Transverse colon (tissue), 3 donors: ENCODE data around the gene WBP11.

Experiments
- EP300 ChIP-seq: sonication (generic); formaldehyde crosslinking; IDR thresholded peaks from one replicate; pipeline ENCODE4 v1.6.1; 2017; ENCODE audit warnings: antibody characterized with exemption, low read depth
- POLR2A ChIP-seq: fragments of 450-650 bp; IDR thresholded peaks from one replicate; pipeline ENCODE4 v1.6.1; 2016; ENCODE audit warnings: antibody characterized with exemption, mild to moderate bottlenecking, moderate library complexity
- TF ChIP-seq, protein P1 (sequence below), 5 experiments: fragments of 200-600 bp in 3 of 5; fragments of 450-650 bp in 2 of 5; sonication (generic) in 3 of 5; IDR thresholded peaks; 1 replicate in 2 of 5; 2 replicates in 3 of 5; pipeline ENCODE4 v1.5.1; 2016 to 2017; ENCODE audit warnings: antibody characterized with exemption in 5 of 5, inconsistent platforms in 3 of 5, mild to moderate bottlenecking in 2 of 5, moderate library complexity in 1 of 5

DNA sequence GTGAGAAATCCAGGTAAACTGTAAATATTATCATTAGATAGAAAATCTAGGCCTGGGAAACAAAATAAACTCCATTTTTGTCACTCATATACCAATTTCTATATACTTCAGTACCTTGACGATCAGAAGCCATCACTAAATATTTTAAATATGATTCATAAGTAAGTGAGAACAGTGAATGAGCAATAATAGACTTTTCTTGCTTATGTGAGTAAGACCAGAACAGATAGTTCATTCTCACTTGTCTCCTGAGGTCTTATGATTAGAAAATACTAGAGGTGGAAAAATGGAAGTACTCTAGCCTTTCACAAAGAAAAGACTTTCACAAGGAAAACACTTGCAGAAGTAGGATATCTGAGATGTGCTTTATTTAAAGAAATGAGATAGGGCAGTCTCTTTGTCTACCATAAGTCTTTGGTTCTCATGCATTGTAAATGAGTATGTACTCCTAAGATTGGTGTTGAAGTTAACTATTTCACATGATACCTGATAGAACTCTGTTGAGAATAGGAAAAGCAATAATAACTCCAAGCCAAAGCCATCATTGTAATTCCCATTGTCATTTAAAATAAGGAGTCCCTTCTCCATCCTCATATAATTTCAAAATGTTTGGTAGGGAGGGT is 20.8 kb upstream of the WBP11 start:
- TF ChIP-seq, protein P1, sequence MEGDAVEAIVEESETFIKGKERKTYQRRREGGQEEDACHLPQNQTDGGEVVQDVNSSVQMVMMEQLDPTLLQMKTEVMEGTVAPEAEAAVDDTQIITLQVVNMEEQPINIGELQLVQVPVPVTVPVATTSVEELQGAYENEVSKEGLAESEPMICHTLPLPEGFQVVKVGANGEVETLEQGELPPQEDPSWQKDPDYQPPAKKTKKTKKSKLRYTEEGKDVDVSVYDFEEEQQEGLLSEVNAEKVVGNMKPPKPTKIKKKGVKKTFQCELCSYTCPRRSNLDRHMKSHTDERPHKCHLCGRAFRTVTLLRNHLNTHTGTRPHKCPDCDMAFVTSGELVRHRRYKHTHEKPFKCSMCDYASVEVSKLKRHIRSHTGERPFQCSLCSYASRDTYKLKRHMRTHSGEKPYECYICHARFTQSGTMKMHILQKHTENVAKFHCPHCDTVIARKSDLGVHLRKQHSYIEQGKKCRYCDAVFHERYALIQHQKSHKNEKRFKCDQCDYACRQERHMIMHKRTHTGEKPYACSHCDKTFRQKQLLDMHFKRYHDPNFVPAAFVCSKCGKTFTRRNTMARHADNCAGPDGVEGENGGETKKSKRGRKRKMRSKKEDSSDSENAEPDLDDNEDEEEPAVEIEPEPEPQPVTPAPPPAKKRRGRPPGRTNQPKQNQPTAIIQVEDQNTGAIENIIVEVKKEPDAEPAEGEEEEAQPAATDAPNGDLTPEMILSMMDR (IDR thresholded peaks at IDR 0.05) = no peak
- TF ChIP-seq EP300 (no peak), POLR2A (no peak)
